Naive B cell (primary cell): ENCODE results near the gene AP4M1. TPM values are rescaled to one million over a fixed set of nuclear protein-coding genes. Genes with fewer than 3 reads are reported as not detected.

Experiments used
- ATAC-seq, 2 donors: fragments of 150-1000 bp; cut with Tn5 transposase; 2 replicates each; pipeline ENCODE4 v1.10.0; 2021; ENCODE audit warnings: low read depth in 2 of 2, mild to moderate bottlenecking in 2 of 2, moderate library complexity in 2 of 2
- DNase-seq: peaks from one replicate; pipeline ENCODE4 v3.0.0; 2022
- H3K27ac Mint-ChIP-seq, 6 donors: one replicate each; pipeline ENCODE4 v1.8.0; 2020 to 2022; ENCODE audit warnings: mild to moderate bottlenecking in 6 of 6, mixed read lengths in 6 of 6, moderate library complexity in 5 of 6, inconsistent platforms in 2 of 6
- H3K27me3 Mint-ChIP-seq, 3 donors: one replicate each; pipeline ENCODE4 v1.8.0; 2021 to 2022; ENCODE audit warnings: mixed read lengths in 3 of 3, mild to moderate bottlenecking in 1 of 3
- H3K36me3 Mint-ChIP-seq, 2 donors: one replicate each; pipeline ENCODE4 v1.8.0; 2020 to 2022; ENCODE audit warnings: mixed read lengths in 2 of 2, inconsistent platforms in 1 of 2, mild to moderate bottlenecking in 1 of 2
- H3K4me1 Mint-ChIP-seq, 3 donors: one replicate each; pipeline ENCODE4 v1.8.0; 2020 to 2022; ENCODE audit warnings: mixed read lengths in 3 of 3, inconsistent platforms in 1 of 3, mild to moderate bottlenecking in 1 of 3, moderate library complexity in 1 of 3
- H3K4me3 Mint-ChIP-seq, 8 donors: one replicate each; pipeline ENCODE4 v1.8.0; 2020 to 2022; ENCODE audit warnings: mild to moderate bottlenecking in 8 of 8, mixed read lengths in 8 of 8, moderate library complexity in 8 of 8, inconsistent platforms in 2 of 8
- H3K9me3 Mint-ChIP-seq, 7 donors: one replicate each; pipeline ENCODE4 v1.8.0; 2020 to 2022; ENCODE audit warnings: mixed read lengths in 7 of 7, mild to moderate bottlenecking in 5 of 7, inconsistent platforms in 2 of 7, moderate library complexity in 1 of 7
- polyA plus RNA-seq, 6 donors: library from polyadenylated mRNA; unstranded; fragments of 300-500 nt; fragmentation: Illumina TruSeq; gene quantifications; one replicate each; pipeline ENCODE4 v1.2.3, GENCODE V29; 2021; ENCODE audit warnings: low read depth in 6 of 6

AP4M1 gene
- polyA plus RNA-seq, 6 donors from 2014 or later: 3.3 to 6.8 (median 5.6) TPM

- Mint-ChIP-seq H3K36me3 (peaks cover 57 to 61% of the 10 kb centered on the region in 2 donors), H3K27me3 (no peaks in the 10 kb centered on the region), H3K9me3 (peaks cover 14 to 33% (median 29%) of the 10 kb centered on the region in 7 donors), H3K27ac (no peak overlapping the region), H3K4me3 (peak overlapping the region in 1 of 8 donors; percentile 43), H3K4me1 (peaks cover 13 to 16% (median 14%) of the 10 kb centered on the region in 3 donors)
- DNase-seq (no peak), ATAC-seq (no peak)
Observed at GRCh38 chr7:100074841-100075240, 26.6 kb upstream of the AP4M1 start.

DNA sequence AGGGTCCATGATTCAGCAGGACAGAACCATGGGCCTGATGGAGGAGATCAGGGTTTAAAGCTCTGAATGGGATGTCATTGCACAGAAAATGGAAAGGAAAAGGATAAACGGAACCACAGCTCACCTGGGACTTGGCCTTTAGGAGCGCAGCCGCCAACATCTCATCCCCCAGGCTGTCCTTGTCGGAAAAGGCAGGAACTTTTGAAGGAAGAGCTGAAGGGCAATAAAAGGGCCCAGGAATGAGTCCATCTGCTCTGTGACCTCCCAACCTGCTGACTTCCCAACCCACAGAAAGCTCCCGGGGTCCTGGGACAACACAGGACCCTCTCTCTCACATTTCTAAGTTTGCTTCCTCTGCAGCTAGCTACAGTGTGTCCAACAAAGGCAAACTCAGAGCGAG, 26.0 kb upstream of the AP4M1 start:
- Mint-ChIP-seq H3K4me3 (peak overlapping the region in 1 of 8 donors; percentile 43), H3K27ac (peak overlapping the region in 1 of 6 donors; percentile 24)
- ATAC-seq: no peak

DNA sequence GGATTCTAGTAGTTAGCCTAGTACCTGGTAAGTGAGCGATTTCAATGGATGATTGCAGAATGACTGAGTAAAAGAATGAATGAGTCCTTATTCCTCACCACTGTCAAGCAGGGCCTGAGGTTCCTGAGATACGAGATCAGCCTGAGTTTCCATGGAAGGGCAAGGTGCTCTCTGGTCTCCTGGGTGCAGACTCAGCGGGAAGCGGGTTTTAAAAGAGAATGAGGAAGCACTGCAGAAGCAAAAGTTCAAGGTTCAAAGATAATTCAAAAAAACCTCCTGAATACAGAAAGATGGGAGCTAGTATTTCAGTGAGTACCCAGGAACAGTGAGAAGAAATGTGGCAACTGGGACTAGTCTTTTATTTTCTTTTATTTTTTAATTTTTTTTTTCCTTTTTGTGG, 24.2 kb upstream of the AP4M1 start:
- no peak for ATAC-seq
- Mint-ChIP-seq H3K4me3 (peak overlapping the region in 1 of 8 donors; percentile 77), H3K4me1 (peaks cover 32 to 35% (median 33%) of the 10 kb centered on the region in 3 donors), H3K36me3 (peaks cover 34 to 37% of the 10 kb centered on the region in 2 donors), H3K27me3 (no peaks in the 10 kb centered on the region), H3K9me3 (peaks cover 3 to 13% (median 6%) of the 10 kb centered on the region in 7 donors), H3K27ac (peak overlapping the region in 1 of 6 donors; percentile 53)
- DNase-seq: no peak

More for the DNA sequence above, 26.0 kb upstream of the AP4M1 start:
- Mint-ChIP-seq H3K9me3 (peaks cover 12 to 31% (median 24%) of the 10 kb centered on the region in 7 donors), H3K36me3 (peaks cover 52 to 55% of the 10 kb centered on the region in 2 donors), H3K27me3 (no peaks in the 10 kb centered on the region), H3K4me1 (peaks cover 18 to 22% (median 19%) of the 10 kb centered on the region in 3 donors)
- DNase-seq: no peak

DNA sequence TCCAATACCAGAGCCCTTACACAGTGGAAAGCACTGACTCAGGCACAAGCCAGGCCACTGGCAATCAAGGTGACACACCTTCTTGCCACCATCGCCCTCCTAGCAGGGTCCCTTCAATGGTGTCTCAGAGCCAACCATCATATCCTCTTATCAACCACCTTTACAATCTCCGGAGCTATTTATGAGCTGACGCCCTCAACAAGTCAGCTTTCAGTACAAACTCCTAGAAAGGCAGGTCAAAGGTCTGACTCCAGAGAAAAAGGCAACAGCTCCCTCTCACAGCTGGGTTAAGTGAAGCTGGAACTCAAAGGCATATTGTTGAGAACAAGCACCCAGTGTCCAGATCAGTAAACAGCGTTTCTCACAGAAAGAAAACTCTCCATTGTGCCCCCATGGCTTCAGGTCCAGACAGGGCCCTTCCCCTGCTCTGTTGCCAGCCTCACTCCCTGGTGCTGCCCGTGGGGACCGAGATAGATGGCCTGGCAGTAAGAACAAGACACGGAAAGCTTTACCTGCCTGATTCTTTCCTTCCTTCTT, 22.4 kb upstream of the AP4M1 start:
- Mint-ChIP-seq H3K4me1 (peaks cover 35 to 51% (median 44%) of the 10 kb centered on the region in 3 donors), H3K9me3 (no peaks in the 10 kb centered on the region), H3K27me3 (no peaks in the 10 kb centered on the region), H3K36me3 (peaks cover 18 to 24% of the 10 kb centered on the region in 2 donors), H3K4me3 (peak overlapping the region in 4 of 8 donors; percentile 5 to 80 (median 63)), H3K27ac (peak overlapping the region in 2 of 6 donors; percentile 7 to 44)
- DNase-seq (no peak), ATAC-seq (no peak)

DNA sequence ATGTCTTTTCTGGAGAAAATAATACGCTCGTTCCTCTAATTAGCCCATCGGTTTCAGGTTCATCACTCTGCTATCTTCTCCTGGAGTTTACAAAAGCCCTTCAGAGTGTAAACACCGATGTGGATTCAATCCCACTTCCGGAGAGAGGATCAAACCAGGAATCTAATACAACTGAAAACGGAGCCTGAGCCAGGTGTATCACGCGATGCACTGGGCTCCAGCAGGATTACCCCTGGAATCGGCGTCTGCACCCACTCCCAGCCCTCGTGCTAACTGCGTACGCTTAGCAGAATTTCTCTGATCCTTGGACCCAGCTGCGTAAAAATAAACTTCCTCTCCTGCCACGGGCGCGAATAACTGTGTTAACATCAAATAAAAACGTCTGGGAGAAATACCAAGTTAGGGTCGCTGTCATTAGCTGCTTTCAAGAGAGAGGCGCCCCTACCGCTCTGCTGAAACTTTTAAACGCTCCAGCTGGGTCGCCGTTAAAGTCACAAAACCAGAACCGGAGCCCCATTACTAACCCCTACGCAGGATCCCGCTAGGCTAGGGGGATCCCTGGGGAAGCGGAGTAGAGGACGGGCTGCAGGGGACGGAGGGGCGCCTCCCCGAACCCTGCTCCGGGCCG, 20.4 kb upstream of the AP4M1 start:
- no peak for DNase-seq
- ATAC-seq: peak; percentile 3 to 5

DNA sequence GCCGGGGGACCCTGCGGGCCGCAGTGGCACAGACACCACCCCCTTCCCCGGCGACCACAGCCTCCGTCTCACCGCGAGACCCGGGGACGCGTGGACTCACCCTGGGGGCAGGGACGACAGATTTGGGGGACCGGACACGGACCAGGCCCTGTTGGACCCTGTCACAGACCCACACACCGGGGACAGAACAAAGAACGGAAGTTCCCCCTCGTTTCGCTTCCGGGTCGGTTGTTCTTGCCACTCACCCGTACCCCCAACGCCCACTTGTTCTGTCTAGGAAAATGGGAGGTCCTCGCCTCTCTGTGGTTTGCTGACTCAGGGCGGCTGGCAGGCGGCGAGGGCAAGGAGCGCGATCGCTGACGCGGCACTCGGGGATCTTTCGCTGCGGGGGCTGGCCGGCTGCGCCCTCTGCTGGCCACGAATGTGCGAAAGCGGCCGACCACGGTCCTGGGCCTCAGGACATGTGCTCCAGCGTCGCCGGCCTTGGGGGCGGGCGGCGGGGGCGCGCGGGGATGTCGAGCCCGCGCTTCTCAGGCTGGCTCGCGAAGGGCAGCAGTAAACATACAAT, 19.8 kb upstream of the AP4M1 start, which contains the start of gene ZNF3:
ZNF3 (minus strand) TSS at position 189 of the 568 bp plus-strand sequence. CDS start 4,366 bp downstream, outside the sequence.
- Mint-ChIP-seq H3K9me3 (no peaks in the 10 kb centered on the region), H3K27me3 (no peaks in the 10 kb centered on the region), H3K36me3 (peaks cover 0 to 10% of the 10 kb centered on the region in 2 donors), H3K4me3 (peak within 1 kb of the TSS; percentile 83 to 97 (median 94)), H3K4me1 (peaks cover 31 to 51% (median 38%) of the 10 kb centered on the region in 3 donors), H3K27ac (peak within 1 kb of the TSS; percentile 85 to 98 (median 97))
- ATAC-seq (peak; percentile 67 to 71), DNase-seq (peak; percentile 98)

More for the DNA sequence above, 20.4 kb upstream of the AP4M1 start:
- peak overlapping the region; percentile 83 to 97 (median 94) for H3K4me3 Mint-ChIP-seq
- H3K9me3 Mint-ChIP-seq: no peaks in the 10 kb centered on the region
- peaks cover 31 to 51% (median 40%) of the 10 kb centered on the region in 3 donors for H3K4me1 Mint-ChIP-seq
- H3K36me3 Mint-ChIP-seq: peaks cover 5 to 11% of the 10 kb centered on the region in 2 donors
- H3K27ac Mint-ChIP-seq: peak overlapping the region; percentile 33 to 97 (median 80)
- no peaks in the 10 kb centered on the region for H3K27me3 Mint-ChIP-seq

- Mint-ChIP-seq H3K4me1 (peaks cover 34 to 51% (median 46%) of the 10 kb centered on the region in 3 donors), H3K4me3 (peak overlapping the region in 7 of 8 donors; percentile 83 to 97 (median 93)), H3K27me3 (no peaks in the 10 kb centered on the region), H3K27ac (peak overlapping the region; percentile 85 to 98 (median 97)), H3K36me3 (peaks cover 0 to 6% of the 10 kb centered on the region in 2 donors), H3K9me3 (no peaks in the 10 kb centered on the region)
- no peak for DNase-seq
- ATAC-seq: no peak
Observed at GRCh38 chr7:100082978-100083377, 18.5 kb upstream of the AP4M1 start.

- ATAC-seq: no peak
- H3K4me3 Mint-ChIP-seq: peak overlapping the region in 3 of 8 donors; percentile 33 to 69 (median 51)
- H3K9me3 Mint-ChIP-seq: peaks cover 0 to 3% (median 0%) of the 10 kb centered on the region in 7 donors
- peaks cover 32 to 50% (median 45%) of the 10 kb centered on the region in 3 donors for H3K4me1 Mint-ChIP-seq
- no peak for DNase-seq
- H3K27ac Mint-ChIP-seq: peak overlapping the region in 1 of 6 donors; percentile 41
- H3K36me3 Mint-ChIP-seq: no peaks in the 10 kb centered on the region
- no peaks in the 10 kb centered on the region for H3K27me3 Mint-ChIP-seq
Observed at GRCh38 chr7:100085515-100085914, 15.9 kb upstream of the AP4M1 start.

DNA sequence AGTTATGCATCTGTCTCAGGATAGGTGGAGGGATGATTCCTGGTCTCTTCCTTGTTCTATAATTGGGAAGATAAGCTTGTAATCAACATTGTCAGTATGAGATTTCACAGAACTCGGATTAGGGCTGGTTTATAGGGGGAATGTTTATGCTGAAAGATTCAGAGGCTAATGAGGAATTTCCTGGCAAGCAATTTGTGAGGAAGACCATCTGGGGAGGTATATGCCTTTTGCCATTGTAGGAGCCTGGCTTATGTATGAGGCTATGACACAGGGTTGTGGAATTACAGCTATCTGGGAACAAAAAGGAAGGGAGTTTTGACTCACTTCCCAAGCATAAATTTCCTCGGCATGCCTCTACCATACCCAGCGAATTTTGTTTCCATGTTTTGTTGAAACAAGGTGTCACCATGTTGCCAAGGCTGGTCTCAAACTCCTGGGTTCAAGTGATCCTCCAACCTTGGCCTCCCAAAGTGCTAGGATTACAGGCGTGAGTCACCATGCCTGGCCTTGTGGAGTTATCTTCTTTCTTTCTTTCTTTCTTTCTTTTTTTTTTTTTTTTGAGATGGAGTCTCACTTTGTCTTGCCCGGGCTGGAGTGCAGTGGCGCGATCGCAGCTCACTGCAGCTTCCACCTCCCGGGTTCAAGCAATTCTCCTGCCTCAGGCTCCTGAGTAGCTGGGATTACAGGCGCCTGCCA, 14.2 kb upstream of the AP4M1 start:
- H3K36me3 Mint-ChIP-seq: peaks cover 6 to 8% of the 10 kb centered on the region in 2 donors
- H3K4me3 Mint-ChIP-seq: peak overlapping the region in 6 of 8 donors; percentile 9 to 90 (median 58)
- H3K9me3 Mint-ChIP-seq: peaks cover 0 to 3% (median 0%) of the 10 kb centered on the region in 7 donors
- peak overlapping the region in 5 of 6 donors; percentile 1 to 98 (median 72) for H3K27ac Mint-ChIP-seq
- DNase-seq (no peak), ATAC-seq (no peak)
- peaks cover 18 to 42% (median 30%) of the 10 kb centered on the region in 3 donors for H3K4me1 Mint-ChIP-seq
- no peaks in the 10 kb centered on the region for H3K27me3 Mint-ChIP-seq

- Mint-ChIP-seq H3K36me3 (peaks cover 11 to 12% of the 10 kb centered on the region in 2 donors), H3K27me3 (no peaks in the 10 kb centered on the region), H3K4me3 (peak overlapping the region; percentile 87 to 94 (median 90)), H3K9me3 (peaks cover 0 to 3% (median 0%) of the 10 kb centered on the region in 7 donors), H3K4me1 (peaks cover 12 to 33% (median 22%) of the 10 kb centered on the region in 3 donors), H3K27ac (peak overlapping the region; percentile 30 to 98 (median 94))
- ATAC-seq (peak; percentile 23 to 28), DNase-seq (no peak)
Observed at GRCh38 chr7:100088095-100088620, 13.3 kb upstream of the AP4M1 start.

DNA sequence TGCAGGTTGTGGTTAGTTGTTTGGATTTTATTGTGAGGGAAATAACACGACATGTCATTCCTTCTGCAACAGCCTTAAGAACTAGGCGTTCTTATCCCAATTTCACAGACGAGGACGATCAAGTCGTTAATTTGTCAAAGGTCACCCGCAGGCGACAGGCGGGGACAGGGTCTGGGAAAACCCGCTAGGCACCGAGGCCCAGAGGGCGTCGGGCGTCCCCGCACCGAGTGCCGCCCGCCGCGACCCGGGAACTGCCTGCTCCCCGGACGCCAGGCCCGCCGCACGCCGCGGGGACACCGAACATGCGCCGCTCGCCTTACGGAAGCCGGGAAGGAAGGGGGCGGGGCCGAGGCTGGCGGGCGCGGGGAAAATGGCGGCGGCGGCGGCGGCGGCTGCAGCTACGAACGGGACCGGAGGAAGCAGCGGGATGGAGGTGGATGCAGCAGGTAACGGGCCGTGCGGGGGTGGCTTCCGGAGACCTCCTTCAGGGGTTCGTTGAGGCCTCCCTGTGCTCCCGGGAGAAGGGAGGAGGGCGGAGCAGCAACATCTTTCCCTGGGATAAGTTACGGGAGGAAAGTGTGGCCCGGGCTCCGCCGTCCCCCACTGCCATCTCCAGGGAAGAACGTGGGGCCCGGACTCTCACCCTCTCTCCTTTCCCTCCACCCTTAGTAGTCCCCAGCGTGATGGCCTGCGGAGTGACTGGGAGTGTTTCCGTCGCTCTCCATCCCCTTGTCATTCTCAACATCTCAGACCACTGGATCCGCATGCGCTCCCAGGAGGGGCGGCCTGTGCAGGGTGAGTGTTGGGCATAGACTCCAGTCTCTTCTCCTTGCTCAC, 12.6 kb upstream of the AP4M1 start, which contains the start of gene COPS6:
COPS6 (plus strand) TSS at position 349 of the 837 bp plus-strand sequence; CDS start at position 371, 22 bp downstream.
- DNase-seq (peak; percentile 85), ATAC-seq (peak; percentile 83 to 88)
- peaks cover 12 to 31% (median 15%) of the 10 kb centered on the region in 3 donors for H3K4me1 Mint-ChIP-seq
- H3K36me3 Mint-ChIP-seq: peaks cover 11 to 17% of the 10 kb centered on the region in 2 donors
- H3K4me3 Mint-ChIP-seq: peak within 1 kb of the TSS; percentile 87 to 94 (median 90)
- peaks cover 0 to 3% (median 0%) of the 10 kb centered on the region in 7 donors for H3K9me3 Mint-ChIP-seq
- no peaks in the 10 kb centered on the region for H3K27me3 Mint-ChIP-seq
- peak within 1 kb of the TSS; percentile 51 to 98 (median 94) for H3K27ac Mint-ChIP-seq
